WTC11 (cell line): ENCODE measurements around the gene PXK. TPM values are rescaled to one million over a fixed set of nuclear protein-coding genes. Genes with fewer than 3 reads are reported as not detected.

Source experiments
- ATAC-seq: fragments of 200-7000 bp; cut with Tn5 transposase; 2 replicates; pipeline ENCODE4 v1.10.0; 2021; ENCODE audit warnings: mild to moderate bottlenecking, moderate library complexity
- CTCF ChIA-PET: fragments of 300-600 bp; sonication (Branson Sonifier 250); formaldehyde crosslinking; loops from one replicate; lab custom pipeline; 2021; ENCODE audit warnings: antibody characterized with exemption; lab: Charles Lee
- POLR2A ChIA-PET: fragments of 350-600 bp; sonication (Branson Sonifier 250); formaldehyde crosslinking; loops from one replicate; lab custom pipeline; 2021; ENCODE audit warnings: antibody characterized with exemption; lab: Charles Lee
- DNase-seq: peaks from one replicate; pipeline ENCODE4 v3.0.0; 2021; ENCODE audit warnings: low spot score
- H3K27ac Mint-ChIP-seq: 2 replicates; pipeline ENCODE4 v1.8.0; 2021; ENCODE audit warnings: mixed read lengths
- H3K27me3 Mint-ChIP-seq: 2 replicates; pipeline ENCODE4 v1.8.0; 2021; ENCODE audit warnings: low read depth, mild to moderate bottlenecking, moderate library complexity, mixed read lengths
- H3K36me3 Mint-ChIP-seq: 2 replicates; pipeline ENCODE4 v1.8.0; 2021; ENCODE audit warnings: mixed read lengths
- H3K4me1 Mint-ChIP-seq: 2 replicates; pipeline ENCODE4 v1.8.0; 2022; ENCODE audit warnings: mixed read lengths
- H3K4me3 Mint-ChIP-seq: 2 replicates; pipeline ENCODE4 v1.8.0; 2021; ENCODE audit warnings: mild to moderate bottlenecking, moderate library complexity, mixed read lengths
- H3K9me3 Mint-ChIP-seq: 2 replicates; pipeline ENCODE4 v1.8.0; 2021; ENCODE audit warnings: mixed read lengths
- CTCF ChIP-seq: fragments of 200-600 bp; IDR thresholded peaks from 2 replicates; pipeline ENCODE4 v1.8.0; 2022; ENCODE audit warnings: antibody characterized with exemption
- ETV6 ChIP-seq: sonication (generic); formaldehyde crosslinking; IDR thresholded peaks from 2 replicates; pipeline ENCODE4 v1.8.1; 2022; ENCODE audit warnings: mild to moderate bottlenecking, missing genetic modification reagents
- GTF2I ChIP-seq: fragments of 250-450 bp; sonication (Bioruptor Pico); conservative IDR thresholded peaks from 2 replicates; pipeline ENCODE4 v1.4.0; 2021; ENCODE audit warnings: mild to moderate bottlenecking
- IRF2 ChIP-seq: sonication (generic); formaldehyde crosslinking; IDR thresholded peaks from 2 replicates; pipeline ENCODE4 v1.8.0; 2022; ENCODE audit warnings: low read depth, missing genetic modification reagents, borderline replicate concordance
- JAZF1 ChIP-seq: fragments of 250-450 bp; sonication (Bioruptor Pico); IDR thresholded peaks from 2 replicates; pipeline ENCODE4 v1.9.0; 2021; ENCODE audit warnings: moderate library complexity, mild to moderate bottlenecking, inconsistent platforms
- NFYB ChIP-seq: sonication (generic); formaldehyde crosslinking; conservative IDR thresholded peaks from 2 replicates; pipeline ENCODE4 v1.8.0; 2022; ENCODE audit warnings: low read depth, missing genetic modification reagents
- NR3C1 ChIP-seq: sonication (generic); formaldehyde crosslinking; conservative IDR thresholded peaks from 2 replicates; pipeline ENCODE4 v1.8.1; 2023; ENCODE audit warnings: low read depth, mild to moderate bottlenecking, missing genetic modification reagents
- RORB ChIP-seq: fragments of 250-450 bp; sonication (Bioruptor Pico); IDR thresholded peaks from 2 replicates; pipeline ENCODE4 v1.9.0; 2021; ENCODE audit warnings: mild to moderate bottlenecking
- SOX15 ChIP-seq: fragments of 250-450 bp; sonication (Bioruptor Pico); IDR thresholded peaks from 2 replicates; pipeline ENCODE4 v1.9.0; 2021; ENCODE audit warnings: mild to moderate bottlenecking
- TEAD4 ChIP-seq: sonication (generic); formaldehyde crosslinking; IDR thresholded peaks from 2 replicates; pipeline ENCODE4 v1.8.0; 2022; ENCODE audit warnings: mild to moderate bottlenecking, missing genetic modification reagents
- ZBTB43 ChIP-seq: sonication (generic); formaldehyde crosslinking; IDR thresholded peaks from 2 replicates; pipeline ENCODE4 v1.8.1; 2023; ENCODE audit warnings: mild to moderate bottlenecking, missing genetic modification reagents
- ZNF219 ChIP-seq: sonication (generic); formaldehyde crosslinking; IDR thresholded peaks from 2 replicates; pipeline ENCODE4 v1.8.0; 2023; ENCODE audit warnings: missing genetic modification reagents, mild to moderate bottlenecking, borderline replicate concordance
- ZNF232 ChIP-seq: sonication (generic); formaldehyde crosslinking; IDR thresholded peaks from 2 replicates; pipeline ENCODE4 v1.8.0; 2022; ENCODE audit warnings: mild to moderate bottlenecking, missing genetic modification reagents
- ZNF263 ChIP-seq: sonication (generic); formaldehyde crosslinking; IDR thresholded peaks from 2 replicates; pipeline ENCODE4 v1.8.1; 2022; ENCODE audit warnings: low read depth, mild to moderate bottlenecking, moderate library complexity, missing genetic modification reagents
- total RNA-seq: library from RNA; stranded (reverse); gene quantifications from 3 replicates; pipeline ENCODE4 v1.2.3, GENCODE V29; 2021
- TF ChIP-seq, protein P1 (sequence below): sonication (generic); formaldehyde crosslinking; IDR thresholded peaks from 2 replicates; pipeline ENCODE4 v1.8.0; 2023; ENCODE audit warnings: missing genetic modification reagents
- TF ChIP-seq, protein P2 (sequence below): sonication (generic); formaldehyde crosslinking; IDR thresholded peaks from 2 replicates; pipeline ENCODE4 v1.8.1; 2023; ENCODE audit warnings: mild to moderate bottlenecking, missing genetic modification reagents, moderate library complexity
- TF ChIP-seq, protein P3 (sequence below): fragments of 250-450 bp; sonication (Bioruptor Pico); IDR thresholded peaks from 2 replicates; pipeline ENCODE4 v1.8.0; 2021; ENCODE audit warnings: mild to moderate bottlenecking
- TF ChIP-seq, protein P4 (sequence below): sonication (generic); formaldehyde crosslinking; IDR thresholded peaks from 2 replicates; pipeline ENCODE4 v1.8.1; 2023; ENCODE audit warnings: mild to moderate bottlenecking, missing genetic modification reagents, borderline replicate concordance

The PXK gene
- total RNA-seq, 1 experiment from 2014 or later = 9.4 TPM

DNA sequence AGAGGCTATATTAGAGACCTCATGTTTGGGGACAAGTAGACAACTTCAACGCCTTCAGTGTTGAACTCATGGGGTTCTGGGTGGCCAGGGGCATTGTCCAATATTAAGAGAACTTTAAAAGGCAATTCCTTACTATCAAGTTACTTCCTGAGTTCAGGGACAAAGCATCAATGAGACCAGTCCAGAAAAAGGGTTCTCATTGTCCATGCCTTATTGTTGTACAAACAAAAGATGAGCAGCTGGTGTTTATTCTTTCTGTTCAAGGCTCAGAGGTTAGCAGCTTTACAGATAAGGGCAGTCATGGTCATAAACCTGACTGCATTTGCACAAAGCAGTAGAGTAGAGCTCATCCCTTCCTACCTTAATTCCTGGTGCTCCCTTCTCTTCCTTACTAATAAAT lies 119.5 kb downstream of the PXK start:
- no peak overlapping the region for H3K27ac Mint-ChIP-seq
- TF ChIP-seq ZNF219 (no peak), RORB (CRISPR knock-in tag) (no peak), ZNF232 (CRISPR knock-in tag) (no peak), ZBTB43 (CRISPR knock-in tag) (no peak), NFYB (CRISPR knock-in tag) (no peak), ETV6 (no peak)
- TF ChIP-seq, all 79 proteins: peak for 0
- no peak for DNase-seq
- Mint-ChIP-seq H3K27me3 (peaks cover 2% of the 10 kb centered on the region; the same call in 1 of the 2 replicates), H3K36me3 (peaks cover 28% of the 10 kb centered on the region), H3K9me3 (peaks cover 37% of the 10 kb centered on the region), H3K4me1 (0 out of 2 replicates have a peak, but pooled peaks cover 3% of the 10 kb centered on the region), H3K4me3 (no peak overlapping the region)
- ChIA-PET POLR2A (interaction anchor here (0.8 kb wide), 1 partner anchor 19 kb away, joined by 10 read pairs; no protein-coding TSS in a partner anchor), CTCF (interaction anchor here (1.2 to 1.9 kb wide), 2 partner anchors 9 to 146 kb away, joined by 4 to 5 read pairs; partner anchors contain the start of genes HTD2 and RPP14)
- ATAC-seq = no peak

DNA sequence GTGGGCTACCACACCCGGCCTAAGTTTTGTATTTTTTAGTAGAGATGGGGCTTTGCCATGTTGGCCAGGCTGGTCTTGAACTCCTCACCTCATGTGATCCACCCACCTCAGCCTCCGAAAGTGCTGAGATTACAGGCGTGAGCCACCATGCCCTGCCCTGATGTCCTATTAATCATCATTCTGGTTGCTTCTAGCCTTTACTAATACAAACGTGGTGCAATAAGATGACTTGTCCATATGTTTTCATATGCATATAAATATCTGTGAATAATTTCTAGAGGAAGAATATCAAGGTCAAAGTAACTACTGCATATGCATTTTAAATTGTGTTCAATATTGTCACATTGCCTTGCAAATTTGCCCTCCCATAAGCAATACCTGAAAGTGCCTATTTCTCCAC lies 126.5 kb downstream of the PXK start:
- ChIA-PET CTCF (no interaction called here), POLR2A (no interaction called here)
- Mint-ChIP-seq H3K4me3 (no peak overlapping the region), H3K4me1 (peaks cover 15% of the 10 kb centered on the region), H3K9me3 (peaks cover 24% of the 10 kb centered on the region), H3K27me3 (no peaks in the 10 kb centered on the region; the same call in 1 of the 2 replicates), H3K36me3 (peaks cover 17% of the 10 kb centered on the region), H3K27ac (no peak overlapping the region)
- DNase-seq (no peak), ATAC-seq (no peak)
- TF ChIP-seq, protein P1, sequence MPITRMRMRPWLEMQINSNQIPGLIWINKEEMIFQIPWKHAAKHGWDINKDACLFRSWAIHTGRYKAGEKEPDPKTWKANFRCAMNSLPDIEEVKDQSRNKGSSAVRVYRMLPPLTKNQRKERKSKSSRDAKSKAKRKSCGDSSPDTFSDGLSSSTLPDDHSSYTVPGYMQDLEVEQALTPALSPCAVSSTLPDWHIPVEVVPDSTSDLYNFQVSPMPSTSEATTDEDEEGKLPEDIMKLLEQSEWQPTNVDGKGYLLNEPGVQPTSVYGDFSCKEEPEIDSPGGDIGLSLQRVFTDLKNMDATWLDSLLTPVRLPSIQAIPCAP (CRISPR knock-in tag) = no peak
- no peak for TF ChIP-seq RORB (CRISPR knock-in tag)
- TF ChIP-seq, protein P2, sequence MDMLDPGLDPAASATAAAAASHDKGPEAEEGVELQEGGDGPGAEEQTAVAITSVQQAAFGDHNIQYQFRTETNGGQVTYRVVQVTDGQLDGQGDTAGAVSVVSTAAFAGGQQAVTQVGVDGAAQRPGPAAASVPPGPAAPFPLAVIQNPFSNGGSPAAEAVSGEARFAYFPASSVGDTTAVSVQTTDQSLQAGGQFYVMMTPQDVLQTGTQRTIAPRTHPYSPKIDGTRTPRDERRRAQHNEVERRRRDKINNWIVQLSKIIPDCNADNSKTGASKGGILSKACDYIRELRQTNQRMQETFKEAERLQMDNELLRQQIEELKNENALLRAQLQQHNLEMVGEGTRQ = no peak
- TF ChIP-seq GTF2I (CRISPR knock-in tag) = no peak
- TF ChIP-seq SOX15 (CRISPR knock-in tag) = no peak
- no peak for TF ChIP-seq CTCF
- no peak for TF ChIP-seq JAZF1 (CRISPR knock-in tag)

DNA sequence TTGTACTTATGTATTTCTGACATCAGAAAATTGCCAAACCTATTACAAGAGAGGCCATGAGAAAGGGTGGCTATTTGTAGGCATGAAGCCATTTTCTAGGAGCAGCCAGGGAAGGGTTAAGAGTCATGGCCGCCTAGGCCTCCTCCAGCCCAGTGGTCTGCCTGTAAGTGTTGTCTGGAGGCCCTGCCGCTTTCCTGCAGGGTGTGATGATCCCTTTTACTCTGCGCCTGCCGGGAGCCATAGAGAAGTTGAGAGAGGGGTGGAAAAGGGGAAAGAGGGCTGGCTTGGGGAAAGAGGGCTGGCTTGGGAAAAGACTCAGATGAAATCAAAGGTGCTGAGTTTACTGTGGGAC lies 130.1 kb downstream of the PXK start:
- POLR2A ChIA-PET = no interaction called here
- CTCF ChIA-PET = no interaction called here
- H3K27ac Mint-ChIP-seq = peak overlapping the region; percentile 93
- H3K4me1 Mint-ChIP-seq = peaks cover 15% of the 10 kb centered on the region
- DNase-seq (peak; percentile 29), ATAC-seq (peak; percentile 72)
- no peaks in the 10 kb centered on the region for H3K36me3 Mint-ChIP-seq
- no peak for TF ChIP-seq IRF2 (CRISPR knock-in tag)
- TF ChIP-seq TEAD4 (CRISPR knock-in tag) = no peak
- TF ChIP-seq, protein P3, sequence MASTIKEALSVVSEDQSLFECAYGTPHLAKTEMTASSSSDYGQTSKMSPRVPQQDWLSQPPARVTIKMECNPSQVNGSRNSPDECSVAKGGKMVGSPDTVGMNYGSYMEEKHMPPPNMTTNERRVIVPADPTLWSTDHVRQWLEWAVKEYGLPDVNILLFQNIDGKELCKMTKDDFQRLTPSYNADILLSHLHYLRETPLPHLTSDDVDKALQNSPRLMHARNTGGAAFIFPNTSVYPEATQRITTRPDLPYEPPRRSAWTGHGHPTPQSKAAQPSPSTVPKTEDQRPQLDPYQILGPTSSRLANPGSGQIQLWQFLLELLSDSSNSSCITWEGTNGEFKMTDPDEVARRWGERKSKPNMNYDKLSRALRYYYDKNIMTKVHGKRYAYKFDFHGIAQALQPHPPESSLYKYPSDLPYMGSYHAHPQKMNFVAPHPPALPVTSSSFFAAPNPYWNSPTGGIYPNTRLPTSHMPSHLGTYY (CRISPR knock-in tag) = 0 out of 2 replicates have a peak, but pooled peaks have one; percentile 21
- TF ChIP-seq, protein P4, sequence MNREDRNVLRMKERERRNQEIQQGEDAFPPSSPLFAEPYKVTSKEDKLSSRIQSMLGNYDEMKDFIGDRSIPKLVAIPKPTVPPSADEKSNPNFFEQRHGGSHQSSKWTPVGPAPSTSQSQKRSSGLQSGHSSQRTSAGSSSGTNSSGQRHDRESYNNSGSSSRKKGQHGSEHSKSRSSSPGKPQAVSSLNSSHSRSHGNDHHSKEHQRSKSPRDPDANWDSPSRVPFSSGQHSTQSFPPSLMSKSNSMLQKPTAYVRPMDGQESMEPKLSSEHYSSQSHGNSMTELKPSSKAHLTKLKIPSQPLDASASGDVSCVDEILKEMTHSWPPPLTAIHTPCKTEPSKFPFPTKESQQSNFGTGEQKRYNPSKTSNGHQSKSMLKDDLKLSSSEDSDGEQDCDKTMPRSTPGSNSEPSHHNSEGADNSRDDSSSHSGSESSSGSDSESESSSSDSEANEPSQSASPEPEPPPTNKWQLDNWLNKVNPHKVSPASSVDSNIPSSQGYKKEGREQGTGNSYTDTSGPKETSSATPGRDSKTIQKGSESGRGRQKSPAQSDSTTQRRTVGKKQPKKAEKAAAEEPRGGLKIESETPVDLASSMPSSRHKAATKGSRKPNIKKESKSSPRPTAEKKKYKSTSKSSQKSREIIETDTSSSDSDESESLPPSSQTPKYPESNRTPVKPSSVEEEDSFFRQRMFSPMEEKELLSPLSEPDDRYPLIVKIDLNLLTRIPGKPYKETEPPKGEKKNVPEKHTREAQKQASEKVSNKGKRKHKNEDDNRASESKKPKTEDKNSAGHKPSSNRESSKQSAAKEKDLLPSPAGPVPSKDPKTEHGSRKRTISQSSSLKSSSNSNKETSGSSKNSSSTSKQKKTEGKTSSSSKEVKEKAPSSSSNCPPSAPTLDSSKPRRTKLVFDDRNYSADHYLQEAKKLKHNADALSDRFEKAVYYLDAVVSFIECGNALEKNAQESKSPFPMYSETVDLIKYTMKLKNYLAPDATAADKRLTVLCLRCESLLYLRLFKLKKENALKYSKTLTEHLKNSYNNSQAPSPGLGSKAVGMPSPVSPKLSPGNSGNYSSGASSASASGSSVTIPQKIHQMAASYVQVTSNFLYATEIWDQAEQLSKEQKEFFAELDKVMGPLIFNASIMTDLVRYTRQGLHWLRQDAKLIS (CRISPR knock-in tag) = no peak
- TF ChIP-seq NR3C1 (CRISPR knock-in tag) = no peak
- no peak for TF ChIP-seq ZNF263
- no peaks in the 10 kb centered on the region for H3K27me3 Mint-ChIP-seq
- H3K4me3 Mint-ChIP-seq = no peak overlapping the region
- H3K9me3 Mint-ChIP-seq = no peaks in the 10 kb centered on the region
